Vagina (tissue), 2 donors: ENCODE results near the gene PBRM1. TPM values are rescaled to one million over a fixed set of nuclear protein-coding genes. Genes with fewer than 3 reads are reported as not detected.
A peak's percentile ranks its signal among the peaks of the same experiment; 100 is the strongest.

ENCODE experiments used
- DNase-seq, 2 donors: peaks; one replicate each; pipeline ENCODE4 v3.0.0-alpha.2; 2017; ENCODE audit errors: extremely low spot score in 2 of 2
- H3K27ac ChIP-seq: fragments of 200-600 bp; sonication (generic); one replicate; pipeline ENCODE4 v1.5.1; 2019
- H3K27me3 ChIP-seq: fragments of 200-600 bp; sonication (generic); one replicate; pipeline ENCODE4 v1.5.1; 2019
- H3K36me3 ChIP-seq, 2 donors: fragments of 200-600 bp; sonication (generic); one replicate each; pipeline ENCODE4 v1.5.1; 2017 to 2019
- H3K4me1 ChIP-seq: fragments of 200-600 bp; sonication (generic); one replicate; pipeline ENCODE4 v1.5.1; 2019
- H3K4me3 ChIP-seq, 2 donors: fragments of 200-600 bp; sonication (generic); 1 replicate in 1 of 2; 2 replicates in 1 of 2; pipeline ENCODE4 v1.5.1; 2016 to 2019
- H3K9me3 ChIP-seq: fragments of 200-600 bp; sonication (generic); one replicate; pipeline ENCODE4 v1.5.1; 2019
- CTCF ChIP-seq, 3 experiments: fragments of 450-650 bp in 2 of 3; fragments of 200-600 bp in 1 of 3; sonication (generic) in 1 of 3; IDR thresholded peaks; one replicate each; pipeline ENCODE4 v1.5.1; 2017 to 2019; ENCODE audit warnings: antibody characterized with exemption in 3 of 3, mild to moderate bottlenecking in 2 of 3, moderate library complexity in 2 of 3
- POLR2A ChIP-seq, 2 donors: fragments of 450-650 bp; IDR thresholded peaks; one replicate each; pipeline ENCODE4 v1.6.1; 2017; ENCODE audit warnings: antibody characterized with exemption in 2 of 2, mild to moderate bottlenecking in 2 of 2, moderate library complexity in 2 of 2
- POLR2AphosphoS5 ChIP-seq, 2 donors: sonication (generic); formaldehyde crosslinking; IDR thresholded peaks; one replicate each; pipeline ENCODE4 v1.9.0; 2017; ENCODE audit warnings: antibody characterized with exemption in 2 of 2, mild to moderate bottlenecking in 2 of 2, low read depth in 1 of 2; ENCODE audit not compliant: insufficient read depth in 1 of 2
- intact Hi-C: fragments of 100-400 bp; cut with DNase I; formaldehyde crosslinking; loops from one replicate; pipeline ENCODE4 v1.15.1; 2023
- total RNA-seq: library from RNA; depleted of rRNA; stranded (reverse); fragments of >200 nt; gene quantifications from one replicate; pipeline ENCODE4 v1.2.3, GENCODE V29; 2016

PBRM1 gene
- total RNA-seq, 1 donor from 2014 or later, result 64.6 TPM

GRCh38 chr3:52520141-52520667, 165.5 kb downstream of the PBRM1 start:
- peaks cover 0 to 5% of the 10 kb centered on the region in 2 donors for H3K36me3 ChIP-seq
- no peak overlapping the region for H3K4me3 ChIP-seq

GRCh38 chr3:52519445-52520140, 166.1 kb downstream of the PBRM1 start:
- Histone ChIP-seq H3K9me3 (no peaks in the 10 kb centered on the region), H3K4me3 (no peak overlapping the region), H3K4me1 (peaks cover 15% of the 10 kb centered on the region), H3K27ac (no peak overlapping the region), H3K27me3 (no peaks in the 10 kb centered on the region), H3K36me3 (peaks cover 0 to 4% of the 10 kb centered on the region in 2 donors)
- no peak for TF ChIP-seq CTCF (IDR thresholded peaks at IDR 0.05)
- TF ChIP-seq POLR2A (IDR thresholded peaks at IDR 0.05), result no peak
- no peak for TF ChIP-seq POLR2AphosphoS5 (IDR thresholded peaks at IDR 0.05; ENCODE audit: insufficient read depth in 1 of 2, low read depth in 1 of 2)
- DNase-seq, result no peak
- intact Hi-C loops, result loop anchor here (10.0 kb wide), 1 partner anchor 95 kb away; no protein-coding TSS in a partner anchor

More at GRCh38 chr3:52520141-52520667, 165.5 kb downstream of the PBRM1 start:
- Histone ChIP-seq H3K27ac (no peak overlapping the region), H3K27me3 (no peaks in the 10 kb centered on the region), H3K4me1 (peaks cover 21% of the 10 kb centered on the region), H3K9me3 (no peaks in the 10 kb centered on the region)
- intact Hi-C loops, result loop anchor here (10.0 kb wide), 1 partner anchor 95 kb away; no protein-coding TSS in a partner anchor
- TF ChIP-seq POLR2AphosphoS5 (IDR thresholded peaks at IDR 0.05; ENCODE audit: insufficient read depth in 1 of 2, low read depth in 1 of 2) (no peak), POLR2A (IDR thresholded peaks at IDR 0.05) (no peak), CTCF (IDR thresholded peaks at IDR 0.05) (no peak)
- no peak for DNase-seq

GRCh38 chr3:52518723-52519444, 166.8 kb downstream of the PBRM1 start:
- Histone ChIP-seq H3K36me3 (no peaks in the 10 kb centered on the region), H3K27me3 (no peaks in the 10 kb centered on the region), H3K27ac (no peak overlapping the region), H3K9me3 (no peaks in the 10 kb centered on the region), H3K4me1 (peaks cover 11% of the 10 kb centered on the region), H3K4me3 (peak overlapping the region; percentile 21 to 42)
- TF ChIP-seq POLR2AphosphoS5 (IDR thresholded peaks at IDR 0.05; ENCODE audit: insufficient read depth in 1 of 2, low read depth in 1 of 2), result no peak
- TF ChIP-seq CTCF (IDR thresholded peaks at IDR 0.05), result no peak
- TF ChIP-seq POLR2A (IDR thresholded peaks at IDR 0.05), result no peak
- intact Hi-C loops, result no loop called here
- no peak for DNase-seq

GRCh38 chr3:52517796-52518722, 167.7 kb downstream of the PBRM1 start:
- H3K4me3 ChIP-seq, result peak overlapping the region; percentile 21 to 42
- H3K36me3 ChIP-seq, result no peaks in the 10 kb centered on the region
- no peak for DNase-seq
- no peak for TF ChIP-seq CTCF (IDR thresholded peaks at IDR 0.05)
- no peak for TF ChIP-seq POLR2AphosphoS5 (IDR thresholded peaks at IDR 0.05; ENCODE audit: insufficient read depth in 1 of 2, low read depth in 1 of 2)
- no peak for TF ChIP-seq POLR2A (IDR thresholded peaks at IDR 0.05)
- peaks cover 11% of the 10 kb centered on the region for H3K4me1 ChIP-seq
- intact Hi-C loops, result no loop called here
- no peaks in the 10 kb centered on the region for H3K27me3 ChIP-seq
- H3K27ac ChIP-seq, result no peak overlapping the region
- no peaks in the 10 kb centered on the region for H3K9me3 ChIP-seq
